Measurements from ENCODE around the gene PPM1M.

- TF ChIP-seq POLR2A (IDR thresholded peaks at IDR 0.05) (no peak), CTCF (IDR thresholded peaks at IDR 0.05) (no peak)
Measured at GRCh38 chr3:52290596-52291507, 45.3 kb downstream of the PPM1M start.

Measured in body of pancreas (tissue), 4 donors.